ENCODE measurements around the gene PBX1.

Gene PBX1

GRCh38 chr1:164699815-164700491, 141.0 kb downstream of the PBX1 start:
- DNase-seq (ENCODE audit: low read depth in 2 of 2): no peak

DNA sequence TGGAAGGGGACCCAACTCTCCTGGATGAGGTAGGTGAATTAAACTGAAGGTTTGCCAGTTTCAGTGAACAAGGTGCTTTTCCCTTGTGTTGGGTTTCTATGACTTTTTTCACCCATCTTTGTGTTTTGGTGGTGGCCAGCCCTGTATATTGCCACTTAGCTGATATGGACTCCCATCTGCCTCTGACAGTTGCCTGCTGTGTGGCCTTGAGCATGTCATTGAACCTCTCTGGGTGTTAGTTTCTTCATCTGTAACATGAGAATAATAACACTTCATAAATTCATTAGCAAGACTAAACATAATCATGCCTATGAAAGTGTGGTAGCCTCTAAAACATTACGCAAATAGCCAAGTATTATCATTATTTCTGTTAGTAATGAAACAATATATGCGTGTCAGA, 141.7 kb downstream of the PBX1 start:
- DNase-seq (ENCODE audit: low read depth in 2 of 2): no peak

GRCh38 chr1:164701189-164701761, 142.3 kb downstream of the PBX1 start:
- DNase-seq (ENCODE audit: low read depth in 2 of 2): no peak

GRCh38 chr1:164702216-164702615, 143.2 kb downstream of the PBX1 start:
- no peak for DNase-seq (ENCODE audit: low read depth in 2 of 2)

DNA sequence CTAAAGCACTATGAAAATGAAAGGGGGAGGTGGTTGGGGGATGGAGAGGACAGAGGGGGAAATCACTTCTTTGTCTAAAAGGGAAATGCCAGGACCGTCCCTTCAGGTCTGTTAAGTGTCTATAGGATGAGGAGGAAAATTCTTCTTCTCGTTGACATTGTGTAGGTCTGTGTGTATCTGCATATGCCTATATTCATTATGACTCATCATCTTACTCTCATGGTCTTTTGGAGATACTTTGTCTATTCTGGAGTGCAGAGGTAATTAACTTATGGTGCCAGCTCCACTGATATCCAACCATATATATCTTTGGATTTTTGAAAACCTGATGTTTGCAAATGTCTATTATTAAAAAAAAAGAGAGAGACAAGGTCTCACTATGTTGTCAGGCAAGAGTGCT, 143.7 kb downstream of the PBX1 start:
- DNase-seq (ENCODE audit: low read depth in 2 of 2): no peak

- no peak for DNase-seq (ENCODE audit: low read depth in 2 of 2)
These were observed 144.5 kb downstream of the PBX1 start for GRCh38 chr1:164703463-164703862.

DNA sequence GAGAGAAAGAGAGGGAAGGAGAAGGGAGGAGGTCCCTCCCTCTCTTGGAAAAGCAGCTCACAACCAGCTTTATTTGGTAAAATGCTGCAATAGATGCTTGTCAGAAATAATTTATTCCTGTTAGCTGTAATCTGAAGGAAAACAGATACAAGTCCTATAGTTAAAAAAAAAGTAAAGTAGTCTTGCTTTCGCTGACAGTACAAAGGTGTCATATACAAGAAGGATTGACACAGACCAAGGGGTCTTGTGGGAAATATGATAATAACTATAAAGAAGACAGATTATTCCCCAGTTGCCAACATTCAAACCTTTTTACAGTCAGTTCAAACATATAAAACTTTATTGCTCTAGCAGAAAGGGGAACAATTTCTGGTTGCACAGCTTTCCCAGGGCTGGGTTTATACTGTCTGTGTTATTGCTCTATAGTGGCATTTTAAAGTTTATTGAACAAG, 145.0 kb downstream of the PBX1 start:
- DNase-seq (ENCODE audit: low read depth in 2 of 2): no peak

DNA sequence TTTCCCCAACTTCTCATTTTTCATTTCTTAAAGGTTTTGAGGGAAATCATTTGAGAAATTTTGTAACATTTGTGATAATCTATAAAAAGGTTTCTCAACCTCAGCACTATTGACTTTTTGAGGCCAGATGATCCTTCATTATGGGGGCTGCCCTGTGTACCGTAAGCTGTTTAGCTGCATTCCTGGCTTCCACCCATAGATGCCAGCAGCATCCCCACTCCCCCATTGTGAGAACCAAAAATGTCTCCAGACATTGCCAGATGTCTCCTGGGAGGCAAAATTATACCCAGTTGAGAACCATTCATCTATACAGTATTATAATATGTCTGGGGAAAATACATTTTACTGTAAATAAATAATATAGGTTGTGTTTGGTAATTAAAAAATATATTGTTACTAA, 146.0 kb downstream of the PBX1 start:
- DNase-seq (ENCODE audit: low read depth in 2 of 2): no peak

GRCh38 chr1:164706606-164706987, 147.6 kb downstream of the PBX1 start:
- no peak for DNase-seq (ENCODE audit: low read depth in 2 of 2)

DNA sequence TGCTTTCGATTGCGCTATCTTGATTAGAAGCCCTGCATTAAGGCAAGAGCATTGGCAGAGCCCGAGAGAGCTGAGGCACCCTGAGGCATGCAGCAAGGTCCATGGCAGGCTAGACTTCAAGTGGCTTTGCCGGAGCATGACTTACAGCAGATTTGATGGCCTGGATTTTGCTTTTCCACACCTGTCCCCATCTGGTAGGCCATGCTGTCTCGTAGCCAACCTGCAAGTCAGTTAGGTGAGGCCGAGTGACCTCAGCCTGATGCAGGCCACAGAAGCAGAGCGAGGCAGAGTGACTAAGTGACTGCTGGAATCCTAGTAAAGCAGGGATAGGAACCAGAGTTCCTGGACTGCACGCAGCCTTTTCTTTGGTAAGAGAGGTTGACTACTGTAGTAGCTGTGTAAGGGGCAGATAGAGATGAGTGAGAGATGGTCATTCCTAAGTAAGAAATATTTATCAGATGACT, 148.9 kb downstream of the PBX1 start:
- DNase-seq (ENCODE audit: low read depth in 2 of 2): no peak

DNA sequence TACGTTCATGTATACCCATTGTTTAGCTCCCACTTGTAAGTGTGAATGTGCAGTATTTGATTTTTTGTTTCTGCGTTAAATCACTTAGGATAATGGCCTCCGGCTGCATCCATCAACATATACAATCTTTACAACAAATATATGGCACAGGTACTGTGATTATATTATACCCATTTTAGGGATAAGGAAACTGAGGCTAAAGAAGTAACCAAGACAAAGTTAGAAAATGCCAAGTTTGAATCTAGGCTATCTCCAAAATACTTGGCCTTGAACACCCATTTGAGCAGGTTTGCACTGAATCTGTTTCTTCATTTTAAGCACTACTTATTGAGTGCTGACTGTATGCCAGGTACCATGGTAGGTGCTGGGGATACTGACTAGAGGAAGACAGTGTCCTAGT, 149.6 kb downstream of the PBX1 start:
- DNase-seq (ENCODE audit: low read depth in 2 of 2): no peak

DNA sequence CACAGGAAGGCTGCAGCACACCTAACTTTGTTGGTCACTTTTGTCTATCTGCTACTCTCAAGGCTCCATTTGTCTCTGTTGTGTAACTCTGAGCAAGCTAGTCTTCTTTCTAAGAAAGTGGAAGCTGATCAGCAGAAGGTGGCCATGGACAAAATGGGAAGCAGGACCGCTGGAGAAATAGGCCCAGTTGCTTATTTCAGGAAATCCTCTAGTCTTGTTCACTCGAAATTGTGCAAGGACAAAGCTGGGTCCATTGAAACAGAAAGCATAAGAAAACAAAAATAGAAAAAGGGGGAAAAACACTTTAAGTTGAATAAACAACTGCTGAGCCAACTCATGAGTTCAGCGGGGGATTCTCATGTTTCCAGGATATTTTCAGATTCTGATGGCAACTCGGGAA, 150.1 kb downstream of the PBX1 start:
- DNase-seq (ENCODE audit: low read depth in 2 of 2): no peak

DNA sequence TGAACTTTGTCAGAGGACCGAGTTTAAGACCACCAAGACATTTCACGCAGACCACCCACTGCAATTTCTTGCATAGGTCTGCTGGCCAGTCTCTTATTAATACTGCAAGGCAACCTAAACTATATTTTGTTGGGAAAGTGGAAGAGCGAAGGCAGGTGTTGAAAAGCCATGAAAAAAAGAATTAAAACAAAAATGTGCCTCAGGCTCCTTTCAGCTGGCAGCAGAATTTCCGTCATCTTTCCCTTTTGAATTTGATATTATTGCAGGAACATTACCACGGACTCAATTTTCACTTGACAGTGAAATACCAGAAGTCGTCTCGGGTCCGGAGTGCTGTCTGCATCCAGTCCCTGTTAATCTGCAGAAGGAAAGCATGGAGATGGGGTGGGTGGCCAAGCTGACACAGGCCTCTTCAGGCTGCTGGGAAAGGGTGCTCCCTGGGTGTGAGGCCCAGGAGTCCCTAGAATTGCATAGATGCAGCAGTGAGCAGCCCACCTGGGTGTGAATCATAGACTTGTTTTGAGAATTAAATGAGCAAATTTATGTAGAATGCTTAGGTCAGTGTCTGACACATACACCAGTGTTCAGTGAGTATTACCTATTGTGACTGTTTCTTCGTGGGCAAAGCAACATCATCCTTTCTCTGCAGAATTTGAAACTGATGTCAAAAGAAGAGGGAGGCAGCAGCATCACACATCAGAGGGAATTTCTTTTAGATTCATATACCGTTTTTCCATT, 150.7 kb downstream of the PBX1 start:
- no peak for DNase-seq (ENCODE audit: low read depth in 2 of 2)

DNA sequence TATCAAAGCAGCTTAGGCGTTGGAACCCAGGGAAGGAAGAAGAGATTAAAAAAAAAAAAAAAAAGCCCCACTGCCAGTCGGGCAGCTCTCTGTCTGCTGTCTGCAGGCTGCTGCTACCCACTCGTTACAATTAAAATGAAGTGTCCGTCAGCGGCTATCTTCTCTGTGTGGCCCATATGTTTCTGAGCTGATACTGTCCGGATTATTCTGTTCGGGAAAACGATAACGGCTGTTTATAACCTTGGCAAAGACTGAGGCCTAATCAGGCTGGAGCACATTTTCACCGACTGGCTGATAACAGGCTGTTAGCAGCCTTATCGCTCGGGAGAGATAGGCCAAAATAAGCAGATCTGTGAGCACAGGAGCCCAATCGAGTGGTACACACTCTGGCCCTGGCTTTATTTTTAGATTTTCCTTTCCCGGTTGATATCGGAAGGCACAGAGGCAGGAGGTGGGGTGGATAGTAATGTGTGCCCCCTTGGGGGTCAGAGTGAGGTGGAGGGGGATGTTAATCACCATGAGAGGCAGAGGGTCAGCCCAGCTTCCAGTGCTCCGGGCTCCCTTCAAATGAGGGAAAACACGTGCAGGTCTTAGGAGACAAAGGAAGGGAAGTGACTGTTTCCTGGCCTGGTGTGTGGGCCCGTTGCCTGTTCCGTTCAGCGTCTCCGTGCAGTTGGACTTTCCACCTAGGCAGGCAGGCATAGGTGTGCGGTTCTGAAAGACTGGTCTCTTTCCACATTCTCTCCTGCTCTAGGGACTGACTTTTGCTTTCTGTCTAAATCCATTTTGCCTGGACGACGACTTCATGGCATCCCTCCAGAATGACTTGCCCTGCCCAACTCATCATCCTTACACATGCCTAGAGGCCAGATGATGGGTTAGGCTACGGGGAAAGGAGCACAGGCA, 153.4 kb downstream of the PBX1 start:
- no peak for DNase-seq (ENCODE audit: low read depth in 2 of 2)

GRCh38 chr1:164713456-164714207, 154.6 kb downstream of the PBX1 start:
- no peak for DNase-seq (ENCODE audit: low read depth in 2 of 2)

DNA sequence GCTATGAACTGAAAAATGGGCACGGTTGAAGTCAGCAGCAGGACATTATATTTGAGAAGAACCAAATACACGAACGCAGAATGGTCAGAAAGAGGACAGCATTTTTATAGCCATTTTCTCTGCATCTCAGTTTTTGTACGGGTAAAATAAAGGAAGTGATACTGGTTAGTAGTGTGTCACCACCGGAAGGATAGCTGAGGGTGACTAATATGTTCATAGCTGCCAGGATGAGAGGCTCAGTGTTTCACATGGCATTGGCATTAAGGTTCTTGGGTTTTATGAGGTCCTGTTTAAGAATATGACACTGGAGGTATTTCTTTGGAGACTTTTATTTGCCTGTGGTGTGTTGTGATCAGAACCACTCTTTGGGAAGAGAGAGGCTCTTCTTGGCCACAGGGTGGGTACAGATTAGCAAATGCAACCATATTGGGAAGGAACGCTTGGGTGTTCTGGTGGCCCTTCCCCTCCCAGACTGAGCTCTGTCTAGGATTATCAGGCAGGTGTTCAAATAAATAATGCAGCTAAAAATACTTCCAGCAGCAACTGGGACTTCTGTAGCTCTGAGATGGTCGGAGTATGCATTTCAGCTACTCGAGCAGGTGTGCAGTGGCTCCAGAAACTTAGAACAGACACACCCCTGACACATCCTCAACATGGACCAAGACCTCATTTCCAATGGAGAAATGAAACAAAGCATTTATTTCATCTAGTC, 158.2 kb downstream of the PBX1 start:
- no peak for DNase-seq (ENCODE audit: low read depth in 2 of 2)

DNA sequence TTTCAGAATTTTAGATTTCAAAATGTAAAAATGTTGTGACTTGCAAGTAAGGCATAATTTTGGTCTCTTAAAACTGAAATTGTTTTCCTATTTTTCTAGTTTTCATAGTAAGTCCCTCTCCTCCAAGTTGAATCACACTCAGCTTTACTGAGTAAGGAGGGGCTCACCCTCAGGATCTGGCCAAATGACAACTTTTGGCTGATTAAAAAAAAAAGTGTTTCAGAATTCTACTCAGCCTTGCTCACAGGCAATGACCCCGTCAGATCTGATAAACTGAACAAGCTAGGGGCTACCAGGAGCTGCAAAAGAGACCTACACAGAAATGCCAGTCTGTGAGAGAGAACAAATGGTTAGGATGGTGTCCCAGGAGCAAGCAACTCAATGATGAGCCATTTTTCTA, 159.8 kb downstream of the PBX1 start:
- DNase-seq (ENCODE audit: low read depth in 2 of 2): no peak

- DNase-seq (ENCODE audit: low read depth in 2 of 2): no peak
These were observed 160.9 kb downstream of the PBX1 start for GRCh38 chr1:164719676-164720439.

- DNase-seq (ENCODE audit: low read depth in 2 of 2): no peak
These were observed 161.7 kb downstream of the PBX1 start for GRCh38 chr1:164720440-164721227.
